ENCODE results near the gene PSEN1.

DNA sequence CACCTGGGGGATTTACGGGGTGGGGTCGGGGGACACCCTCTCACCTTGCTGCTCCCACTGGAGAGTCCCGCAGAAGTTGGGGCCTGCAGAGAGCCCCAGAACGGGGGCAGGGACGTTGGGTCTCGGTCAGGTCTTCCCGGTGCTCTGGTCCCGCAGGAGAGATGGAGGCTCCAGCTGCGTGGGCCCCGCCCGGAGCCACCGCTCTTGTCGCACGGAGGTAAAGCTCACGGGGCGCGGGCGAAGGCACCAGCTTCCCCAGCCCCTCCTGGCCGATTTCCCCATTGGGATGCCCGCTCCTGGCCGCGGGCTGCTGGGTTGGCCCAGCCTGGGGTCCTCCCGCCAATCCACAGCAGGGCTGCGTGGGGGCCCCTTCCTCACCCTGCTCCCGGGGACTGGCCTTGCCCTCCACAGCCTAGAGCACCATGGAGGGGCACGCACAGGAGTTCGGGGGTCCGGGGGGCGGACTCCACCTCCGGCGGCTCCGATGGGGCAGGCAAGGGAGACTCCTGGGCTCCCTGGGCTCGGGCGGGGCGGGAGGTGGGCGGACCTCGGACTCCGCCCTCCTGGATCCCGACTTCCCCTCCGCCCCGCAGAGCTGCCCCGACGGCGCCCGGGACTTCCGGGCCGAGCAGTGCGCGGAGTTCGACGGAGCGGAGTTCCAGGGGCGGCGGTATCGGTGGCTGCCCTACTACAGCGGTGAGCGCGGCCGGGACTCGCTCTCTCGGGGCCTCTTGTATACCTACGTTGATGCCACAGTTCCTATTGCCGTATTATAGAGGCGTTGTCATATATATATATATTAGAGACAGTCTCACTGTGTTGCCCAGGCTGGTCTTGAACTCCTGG lies 109.4 kb downstream of the PSEN1 start:
- TF ChIP-seq, protein P1, sequence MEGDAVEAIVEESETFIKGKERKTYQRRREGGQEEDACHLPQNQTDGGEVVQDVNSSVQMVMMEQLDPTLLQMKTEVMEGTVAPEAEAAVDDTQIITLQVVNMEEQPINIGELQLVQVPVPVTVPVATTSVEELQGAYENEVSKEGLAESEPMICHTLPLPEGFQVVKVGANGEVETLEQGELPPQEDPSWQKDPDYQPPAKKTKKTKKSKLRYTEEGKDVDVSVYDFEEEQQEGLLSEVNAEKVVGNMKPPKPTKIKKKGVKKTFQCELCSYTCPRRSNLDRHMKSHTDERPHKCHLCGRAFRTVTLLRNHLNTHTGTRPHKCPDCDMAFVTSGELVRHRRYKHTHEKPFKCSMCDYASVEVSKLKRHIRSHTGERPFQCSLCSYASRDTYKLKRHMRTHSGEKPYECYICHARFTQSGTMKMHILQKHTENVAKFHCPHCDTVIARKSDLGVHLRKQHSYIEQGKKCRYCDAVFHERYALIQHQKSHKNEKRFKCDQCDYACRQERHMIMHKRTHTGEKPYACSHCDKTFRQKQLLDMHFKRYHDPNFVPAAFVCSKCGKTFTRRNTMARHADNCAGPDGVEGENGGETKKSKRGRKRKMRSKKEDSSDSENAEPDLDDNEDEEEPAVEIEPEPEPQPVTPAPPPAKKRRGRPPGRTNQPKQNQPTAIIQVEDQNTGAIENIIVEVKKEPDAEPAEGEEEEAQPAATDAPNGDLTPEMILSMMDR (conservative IDR thresholded peaks at IDR 0.05; ENCODE audit: low read depth, low read length) = no peak
- TF ChIP-seq EZH2 (IDR thresholded peaks at IDR 0.05; ENCODE audit: borderline replicate concordance, low read depth, low read length, poor library complexity, severe bottlenecking) = no peak
